ENCODE measurements around the gene APOL1. TPM values are rescaled to one million over a fixed set of nuclear protein-coding genes. Genes with fewer than 3 reads are reported as not detected.
A peak's percentile ranks its signal among the peaks of the same experiment; 100 is the strongest.
"Not testable (repeated sequence)": the region's sequence is repeated elsewhere in the genome, so short reads cannot be mapped to it uniquely, and the experiment has no call there.

The APOL1 gene
- total RNA-seq, 1 donor from 2014 or later: 1.8 TPM

DNA sequence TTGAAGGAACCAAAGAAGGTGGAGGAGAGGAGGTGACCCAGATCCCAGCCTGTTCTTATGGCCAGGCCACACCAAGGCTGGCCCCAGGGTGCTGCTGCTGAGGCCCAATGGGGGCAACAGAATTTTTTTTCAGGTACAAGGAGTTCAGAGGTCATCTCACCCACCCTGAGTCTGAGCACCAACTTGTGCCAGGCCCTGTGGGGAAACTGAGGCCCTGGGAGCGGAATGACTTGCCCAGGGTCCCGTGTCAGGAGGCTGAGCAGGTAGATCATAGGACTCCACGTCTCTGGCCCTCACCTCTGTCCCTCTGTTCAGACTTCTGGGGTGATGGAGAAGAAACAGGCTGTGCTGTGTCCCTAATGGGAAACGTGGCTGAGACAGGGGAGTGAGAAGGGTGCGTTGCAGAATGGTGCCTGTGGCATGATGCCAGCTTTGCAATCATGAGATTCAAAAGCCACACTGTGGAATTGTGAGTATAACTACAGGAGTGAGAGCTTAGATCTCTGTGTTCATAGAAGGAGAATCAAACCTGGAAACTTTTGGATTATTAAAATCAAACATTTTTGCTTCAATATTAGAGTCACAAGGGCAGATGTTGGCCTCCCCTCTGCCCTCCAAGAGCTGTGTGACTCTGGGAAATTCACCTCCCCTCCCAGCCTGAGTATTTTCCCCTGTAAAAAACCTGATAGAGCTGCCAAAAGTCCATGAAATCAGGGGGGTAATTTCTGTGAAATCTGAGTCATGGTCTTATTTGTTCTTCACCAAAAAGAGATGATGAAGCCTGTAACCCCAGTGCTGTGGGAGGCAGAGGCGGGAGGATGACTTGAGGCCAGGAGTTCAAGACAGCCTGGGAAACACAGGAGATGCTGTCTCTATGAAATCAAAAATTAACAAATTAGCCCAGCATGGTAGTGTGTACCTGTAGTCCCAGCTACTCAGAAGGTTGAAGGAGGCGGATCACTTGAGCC is 874 bp downstream of the APOL1 start:
- DNase-seq (ENCODE audit: low read depth) (no peak), FAIRE-seq (peak; percentile 36)
- Histone ChIP-seq H3K27me3 (ENCODE audit: control insufficient read depth, insufficient read depth, low read length) (no peaks in the 10 kb centered on the region), H3K4me3 (ENCODE audit: low read depth, low read length) (no peak overlapping the region), H3K36me3 (ENCODE audit: control insufficient read depth, insufficient read depth, low read length) (no peaks in the 10 kb centered on the region)
- TF ChIP-seq, protein P1, sequence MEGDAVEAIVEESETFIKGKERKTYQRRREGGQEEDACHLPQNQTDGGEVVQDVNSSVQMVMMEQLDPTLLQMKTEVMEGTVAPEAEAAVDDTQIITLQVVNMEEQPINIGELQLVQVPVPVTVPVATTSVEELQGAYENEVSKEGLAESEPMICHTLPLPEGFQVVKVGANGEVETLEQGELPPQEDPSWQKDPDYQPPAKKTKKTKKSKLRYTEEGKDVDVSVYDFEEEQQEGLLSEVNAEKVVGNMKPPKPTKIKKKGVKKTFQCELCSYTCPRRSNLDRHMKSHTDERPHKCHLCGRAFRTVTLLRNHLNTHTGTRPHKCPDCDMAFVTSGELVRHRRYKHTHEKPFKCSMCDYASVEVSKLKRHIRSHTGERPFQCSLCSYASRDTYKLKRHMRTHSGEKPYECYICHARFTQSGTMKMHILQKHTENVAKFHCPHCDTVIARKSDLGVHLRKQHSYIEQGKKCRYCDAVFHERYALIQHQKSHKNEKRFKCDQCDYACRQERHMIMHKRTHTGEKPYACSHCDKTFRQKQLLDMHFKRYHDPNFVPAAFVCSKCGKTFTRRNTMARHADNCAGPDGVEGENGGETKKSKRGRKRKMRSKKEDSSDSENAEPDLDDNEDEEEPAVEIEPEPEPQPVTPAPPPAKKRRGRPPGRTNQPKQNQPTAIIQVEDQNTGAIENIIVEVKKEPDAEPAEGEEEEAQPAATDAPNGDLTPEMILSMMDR (IDR thresholded peaks at IDR 0.05; ENCODE audit: insufficient read depth, low read length, severe bottlenecking): no peak

- H3K27me3 ChIP-seq (ENCODE audit: control insufficient read depth, insufficient read depth, low read length); H3K36me3 ChIP-seq (ENCODE audit: control insufficient read depth, insufficient read depth, low read length); DNase-seq (ENCODE audit: low read depth); FAIRE-seq; H3K4me3 ChIP-seq (ENCODE audit: low read depth, low read length): not testable (repeated sequence)
Measured at GRCh38 chr22:36255572-36255971, 2.6 kb downstream of the APOL1 start.

GRCh38 chr22:36256478-36256877 is 3.5 kb downstream of the APOL1 start:
- Histone ChIP-seq H3K27me3 (ENCODE audit: control insufficient read depth, insufficient read depth, low read length) (no peaks in the 10 kb centered on the region), H3K4me3 (ENCODE audit: low read depth, low read length) (no peak overlapping the region), H3K36me3 (ENCODE audit: control insufficient read depth, insufficient read depth, low read length) (no peaks in the 10 kb centered on the region)
- FAIRE-seq (no peak), DNase-seq (ENCODE audit: low read depth) (no peak)
- TF ChIP-seq, protein P1 (IDR thresholded peaks at IDR 0.05; ENCODE audit: insufficient read depth, low read length, severe bottlenecking): no peak

- TF ChIP-seq, protein P1 (IDR thresholded peaks at IDR 0.05; ENCODE audit: insufficient read depth, low read length, severe bottlenecking): no peak
- no peaks in the 10 kb centered on the region for H3K36me3 ChIP-seq (ENCODE audit: control insufficient read depth, insufficient read depth, low read length)
- DNase-seq (ENCODE audit: low read depth) (no peak), FAIRE-seq (no peak)
- no peak overlapping the region for H3K4me3 ChIP-seq (ENCODE audit: low read depth, low read length)
- no peaks in the 10 kb centered on the region for H3K27me3 ChIP-seq (ENCODE audit: control insufficient read depth, insufficient read depth, low read length)
Measured at GRCh38 chr22:36257308-36257707, 4.4 kb downstream of the APOL1 start.

DNA sequence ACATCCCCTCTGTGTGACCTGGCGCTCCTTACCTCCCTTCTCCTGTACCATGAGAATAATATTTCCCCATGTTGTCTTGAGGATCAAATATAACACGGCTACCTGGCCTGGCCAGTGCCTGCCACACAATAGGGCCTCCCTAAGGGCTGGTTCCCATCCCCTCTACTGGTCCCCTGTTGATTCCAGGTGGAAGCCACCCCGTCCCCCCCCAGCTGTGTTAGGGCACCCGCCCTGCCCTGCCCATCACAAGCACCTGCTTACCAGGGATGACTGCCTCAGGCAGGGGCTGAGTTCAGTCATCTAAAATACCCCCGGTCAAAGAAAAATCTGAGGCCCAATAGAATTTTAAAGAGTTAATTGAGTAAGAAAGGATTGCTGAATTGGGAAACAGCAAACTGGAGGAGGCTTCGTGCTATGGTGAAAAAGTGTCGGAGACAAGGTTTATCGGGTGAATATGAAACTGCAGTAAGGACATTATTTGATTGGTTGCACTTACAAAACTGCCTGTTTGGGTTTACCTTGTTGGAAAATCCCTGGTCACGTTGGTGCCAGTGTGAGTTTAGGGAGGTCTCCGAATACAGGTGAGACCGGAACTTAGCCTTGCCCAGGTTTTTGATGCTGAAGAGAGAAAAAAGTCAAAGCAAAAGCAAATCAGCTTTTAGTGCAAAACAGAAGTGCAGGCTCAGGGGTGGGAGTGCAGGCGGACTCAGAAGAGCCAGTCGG is 5.2 kb downstream of the APOL1 start:
- FAIRE-seq (no peak), DNase-seq (ENCODE audit: low read depth) (no peak)
- Histone ChIP-seq H3K4me3 (ENCODE audit: low read depth, low read length) (no peak overlapping the region), H3K27me3 (ENCODE audit: control insufficient read depth, insufficient read depth, low read length) (no peaks in the 10 kb centered on the region), H3K36me3 (ENCODE audit: control insufficient read depth, insufficient read depth, low read length) (no peaks in the 10 kb centered on the region)
- TF ChIP-seq, protein P1 (IDR thresholded peaks at IDR 0.05; ENCODE audit: insufficient read depth, low read length, severe bottlenecking): no peak
